IgD-negative memory B cell (primary cell): ENCODE results near the gene RAB15. TPM values are rescaled to one million over a fixed set of nuclear protein-coding genes. Genes with fewer than 3 reads are reported as not detected.

Experiments used
- H3K27ac Mint-ChIP-seq, 3 donors: one replicate each; pipeline ENCODE4 v1.8.0; 2020 to 2022; ENCODE audit warnings: mild to moderate bottlenecking in 3 of 3, mixed read lengths in 3 of 3, moderate library complexity in 1 of 3
- H3K27me3 Mint-ChIP-seq: one replicate; pipeline ENCODE4 v1.8.0; 2021; ENCODE audit warnings: mixed read lengths
- H3K36me3 Mint-ChIP-seq: one replicate; pipeline ENCODE4 v1.8.0; 2020; ENCODE audit warnings: mild to moderate bottlenecking, mixed read lengths
- H3K4me1 Mint-ChIP-seq, 3 donors: one replicate each; pipeline ENCODE4 v1.8.0; 2020 to 2022; ENCODE audit warnings: mixed read lengths in 3 of 3, mild to moderate bottlenecking in 1 of 3
- H3K4me3 Mint-ChIP-seq, 4 donors: one replicate each; pipeline ENCODE4 v1.8.0; 2020 to 2022; ENCODE audit warnings: mild to moderate bottlenecking in 4 of 4, mixed read lengths in 4 of 4, moderate library complexity in 3 of 4
- H3K9me3 Mint-ChIP-seq, 3 donors: one replicate each; pipeline ENCODE4 v1.8.0; 2020 to 2021; ENCODE audit warnings: mixed read lengths in 3 of 3, mild to moderate bottlenecking in 1 of 3
- polyA plus RNA-seq: library from polyadenylated mRNA; unstranded; fragments of 300-500 nt; fragmentation: Illumina TruSeq; gene quantifications from one replicate; pipeline ENCODE4 v1.2.3, GENCODE V29; 2021

The RAB15 gene
- polyA plus RNA-seq, 1 donor from 2014 or later, result 0.58 TPM

GRCh38 chr14:64906022-64906421 is 66.1 kb downstream of the RAB15 start:
- no peak overlapping the region for H3K4me3 Mint-ChIP-seq

GRCh38 chr14:64899958-64900357 is 72.2 kb downstream of the RAB15 start:
- Mint-ChIP-seq H3K36me3 (peaks cover 5% of the 10 kb centered on the region), H3K4me3 (no peak overlapping the region), H3K27me3 (peaks cover 15% of the 10 kb centered on the region), H3K9me3 (no peaks in the 10 kb centered on the region), H3K4me1 (no peaks in the 10 kb centered on the region), H3K27ac (no peak overlapping the region)

More at GRCh38 chr14:64906022-64906421, 66.1 kb downstream of the RAB15 start:
- Mint-ChIP-seq H3K27ac (no peak overlapping the region), H3K27me3 (peaks cover 22% of the 10 kb centered on the region), H3K4me1 (no peaks in the 10 kb centered on the region), H3K36me3 (no peaks in the 10 kb centered on the region), H3K9me3 (no peaks in the 10 kb centered on the region)

Other genes with a start within 250 kb of the RAB15 start
- 0.06 TPM for gene SPTB, start 92.4 kb downstream of the RAB15 start, polyA plus RNA-seq
- 83.6 TPM for gene CHURC1, start 57.9 kb downstream of the RAB15 start, polyA plus RNA-seq
- gene GPX2, start 29.6 kb downstream of the RAB15 start, polyA plus RNA-seq, result not detected
- gene FNTB, start 14.6 kb upstream of the RAB15 start, polyA plus RNA-seq, result 4.8 TPM
- 131 TPM for gene MAX, start 130.2 kb upstream of the RAB15 start, polyA plus RNA-seq